ENCODE measurements around the gene CDH4.
A peak's percentile ranks its signal among the peaks of the same experiment; 100 is the strongest.

CDH4 gene

GRCh38 chr20:61822396-61822795 lies 570.3 kb downstream of the CDH4 start:
- no peak overlapping the region for H3K4me3 Mint-ChIP-seq
- no peaks in the 10 kb centered on the region for H3K9me3 Mint-ChIP-seq
- no peak overlapping the region for H3K27ac Mint-ChIP-seq
- no peaks in the 10 kb centered on the region for H3K36me3 Mint-ChIP-seq
- no peak for DNase-seq (ENCODE audit: low spot score in 2 of 2)
- H3K4me1 Mint-ChIP-seq, result no peaks in the 10 kb centered on the region
- no peak for ATAC-seq

- H3K4me1 Mint-ChIP-seq, result no peaks in the 10 kb centered on the region
- H3K4me3 Mint-ChIP-seq, result no peak overlapping the region
- DNase-seq (ENCODE audit: low spot score in 2 of 2), result no peak
Observed at GRCh38 chr20:61823242-61823641, 571.2 kb downstream of the CDH4 start.

GRCh38 chr20:61828891-61829290 lies 576.8 kb downstream of the CDH4 start:
- ATAC-seq, result no peak
- Mint-ChIP-seq H3K36me3 (no peaks in the 10 kb centered on the region), H3K27ac (no peak overlapping the region), H3K9me3 (no peaks in the 10 kb centered on the region), H3K4me3 (no peak overlapping the region), H3K4me1 (no peaks in the 10 kb centered on the region)
- DNase-seq (ENCODE audit: low spot score in 2 of 2), result no peak

More at GRCh38 chr20:61823242-61823641, 571.2 kb downstream of the CDH4 start:
- Mint-ChIP-seq H3K9me3 (no peaks in the 10 kb centered on the region), H3K27ac (no peak overlapping the region), H3K36me3 (no peaks in the 10 kb centered on the region)
- no peak for ATAC-seq

- Mint-ChIP-seq H3K9me3 (no peaks in the 10 kb centered on the region), H3K36me3 (no peaks in the 10 kb centered on the region), H3K27ac (no peak overlapping the region), H3K4me3 (no peak overlapping the region), H3K4me1 (no peaks in the 10 kb centered on the region)
- no peak for ATAC-seq
- no peak for DNase-seq (ENCODE audit: low spot score in 2 of 2)
Observed at GRCh38 chr20:61829526-61829925, 577.5 kb downstream of the CDH4 start.

- no peaks in the 10 kb centered on the region for H3K4me1 Mint-ChIP-seq
- H3K4me3 Mint-ChIP-seq, result no peak overlapping the region
- no peak overlapping the region for H3K27ac Mint-ChIP-seq
- H3K9me3 Mint-ChIP-seq, result no peaks in the 10 kb centered on the region
- ATAC-seq, result no peak
- no peaks in the 10 kb centered on the region for H3K36me3 Mint-ChIP-seq
- DNase-seq (ENCODE audit: low spot score in 2 of 2), result no peak
Observed at GRCh38 chr20:61830241-61830930, 578.3 kb downstream of the CDH4 start.

- H3K4me3 Mint-ChIP-seq, result no peak overlapping the region
- DNase-seq (ENCODE audit: low spot score in 2 of 2), result no peak
- no peaks in the 10 kb centered on the region for H3K4me1 Mint-ChIP-seq
- H3K9me3 Mint-ChIP-seq, result no peaks in the 10 kb centered on the region
- H3K27ac Mint-ChIP-seq, result no peak overlapping the region
- H3K36me3 Mint-ChIP-seq, result no peaks in the 10 kb centered on the region
- no peak for ATAC-seq
Observed at GRCh38 chr20:61830991-61831390, 578.9 kb downstream of the CDH4 start.

GRCh38 chr20:61832181-61832580 lies 580.1 kb downstream of the CDH4 start:
- Mint-ChIP-seq H3K9me3 (no peaks in the 10 kb centered on the region), H3K27ac (no peak overlapping the region), H3K4me3 (no peak overlapping the region), H3K36me3 (no peaks in the 10 kb centered on the region), H3K4me1 (no peaks in the 10 kb centered on the region)
- DNase-seq (ENCODE audit: low spot score in 2 of 2) (no peak), ATAC-seq (no peak)

- no peaks in the 10 kb centered on the region for H3K4me1 Mint-ChIP-seq
- H3K4me3 Mint-ChIP-seq, result no peak overlapping the region
- H3K27ac Mint-ChIP-seq, result no peak overlapping the region
- no peak for DNase-seq (ENCODE audit: low spot score in 2 of 2)
- no peak for ATAC-seq
- H3K9me3 Mint-ChIP-seq, result no peaks in the 10 kb centered on the region
- no peaks in the 10 kb centered on the region for H3K36me3 Mint-ChIP-seq
Observed at GRCh38 chr20:61833807-61834610, 581.9 kb downstream of the CDH4 start.

- Mint-ChIP-seq H3K4me1 (no peaks in the 10 kb centered on the region), H3K27ac (no peak overlapping the region), H3K36me3 (no peaks in the 10 kb centered on the region), H3K9me3 (no peaks in the 10 kb centered on the region), H3K4me3 (no peak overlapping the region)
- ATAC-seq (peak; percentile 4), DNase-seq (ENCODE audit: low spot score in 2 of 2) (no peak)
Observed at GRCh38 chr20:61835301-61835700, 583.2 kb downstream of the CDH4 start.

GRCh38 chr20:61835791-61836350 lies 583.8 kb downstream of the CDH4 start:
- Mint-ChIP-seq H3K27ac (no peak overlapping the region), H3K4me1 (no peaks in the 10 kb centered on the region), H3K4me3 (no peak overlapping the region), H3K9me3 (no peaks in the 10 kb centered on the region), H3K36me3 (no peaks in the 10 kb centered on the region)
- no peak for DNase-seq (ENCODE audit: low spot score in 2 of 2)
- peak; percentile 5 for ATAC-seq

GRCh38 chr20:61837200-61837599 lies 585.1 kb downstream of the CDH4 start:
- DNase-seq (ENCODE audit: low spot score in 2 of 2), result no peak
- H3K36me3 Mint-ChIP-seq, result no peaks in the 10 kb centered on the region
- no peak overlapping the region for H3K4me3 Mint-ChIP-seq
- ATAC-seq, result no peak
- H3K27ac Mint-ChIP-seq, result no peak overlapping the region
- no peaks in the 10 kb centered on the region for H3K9me3 Mint-ChIP-seq
- no peaks in the 10 kb centered on the region for H3K4me1 Mint-ChIP-seq

GRCh38 chr20:61839223-61839911 lies 587.3 kb downstream of the CDH4 start:
- no peak overlapping the region for H3K4me3 Mint-ChIP-seq
- H3K36me3 Mint-ChIP-seq, result no peaks in the 10 kb centered on the region
- no peak overlapping the region for H3K27ac Mint-ChIP-seq
- H3K4me1 Mint-ChIP-seq, result no peaks in the 10 kb centered on the region
- no peaks in the 10 kb centered on the region for H3K9me3 Mint-ChIP-seq
- ATAC-seq (no peak), DNase-seq (ENCODE audit: low spot score in 2 of 2) (no peak)

GRCh38 chr20:61839912-61840778 lies 588.1 kb downstream of the CDH4 start:
- H3K36me3 Mint-ChIP-seq, result no peaks in the 10 kb centered on the region
- ATAC-seq, result no peak
- no peaks in the 10 kb centered on the region for H3K4me1 Mint-ChIP-seq

GRCh38 chr20:61840779-61841455 lies 588.9 kb downstream of the CDH4 start:
- H3K9me3 Mint-ChIP-seq, result no peaks in the 10 kb centered on the region
- H3K27ac Mint-ChIP-seq, result no peak overlapping the region
- ATAC-seq, result no peak
- no peak overlapping the region for H3K4me3 Mint-ChIP-seq
- no peaks in the 10 kb centered on the region for H3K36me3 Mint-ChIP-seq
- no peak for DNase-seq (ENCODE audit: low spot score in 2 of 2)
- no peaks in the 10 kb centered on the region for H3K4me1 Mint-ChIP-seq

More at GRCh38 chr20:61839912-61840778, 588.1 kb downstream of the CDH4 start:
- no peak for DNase-seq (ENCODE audit: low spot score in 2 of 2)
- H3K9me3 Mint-ChIP-seq, result no peaks in the 10 kb centered on the region
- no peak overlapping the region for H3K4me3 Mint-ChIP-seq
- no peak overlapping the region for H3K27ac Mint-ChIP-seq

Data from stimulated activated effector memory CD8-positive, alpha-beta T cell treated with anti-CD3 and anti-CD28 coated beads, Interleukin-12 subunit alpha, Interleukin-12 subunit beta, amount 100 ng/mL, for 72 hours (primary cell).